ENCODE data around the gene SRD5A1. TPM values are rescaled to one million over a fixed set of nuclear protein-coding genes. Genes with fewer than 3 reads are reported as not detected.

Gene SRD5A1
- total and polyA plus RNA-seq, 2 experiments from 2014 or later: 18.2 to 87.3 TPM

GRCh38 chr5:6718161-6718681, 85.0 kb downstream of the SRD5A1 start:
- peaks cover 57% of the 10 kb centered on the region for H4K20me1 ChIP-seq (replicated peaks; ENCODE audit: insufficient read depth)

More at GRCh38 chr5:6718161-6718681, 85.0 kb downstream of the SRD5A1 start:
- Histone ChIP-seq H3K27ac (ENCODE audit: low read depth) (no peak overlapping the region), H3K9me2 (ENCODE audit: insufficient read depth) (no peaks in the 10 kb centered on the region), H3K36me3 (ENCODE audit: insufficient read depth) (no peaks in the 10 kb centered on the region), H2AFZ (no peak overlapping the region), H3K4me2 (no peak overlapping the region), H3K27me3 (ENCODE audit: insufficient read depth) (peaks cover 4% of the 10 kb centered on the region; the same call in 1 of the 2 replicates), H3K4me1 (ENCODE audit: insufficient read depth) (peaks cover 45% of the 10 kb centered on the region), H3K4me3 (no peak overlapping the region), H3F3A (replicated peaks; ENCODE audit: low read depth) (no peaks in the 10 kb centered on the region), H3K79me2 (replicated peaks; ENCODE audit: insufficient read depth) (peaks cover 87% of the 10 kb centered on the region)
- H3K4me1 Mint-ChIP-seq: peaks cover 72% of the 10 kb centered on the region
- H3K36me3 Mint-ChIP-seq (ENCODE audit: low read depth): peaks cover 3% of the 10 kb centered on the region; the same call in 2 of the 3 replicates
- no peaks in the 10 kb centered on the region for H3K9me3 Mint-ChIP-seq
- H3K27ac Mint-ChIP-seq: no peak overlapping the region; the same call in 1 of the 2 replicates
- TF ChIP-seq ETS1 (IDR thresholded peaks at IDR 0.05): no peak
- TF ChIP-seq JUNB (IDR thresholded peaks at IDR 0.05; ENCODE audit: unreplicated experiment): no peak
- no peak for TF ChIP-seq ZNF114 (CRISPR knock-in tag; IDR thresholded peaks at IDR 0.05)
- TF ChIP-seq NANOG (IDR thresholded peaks at IDR 0.05; ENCODE audit: borderline replicate concordance): no peak
- no peak for TF ChIP-seq EZH2 (IDR thresholded peaks at IDR 0.05; ENCODE audit: low read depth, unreplicated experiment)
- no peak for TF ChIP-seq STAT1 (IDR thresholded peaks at IDR 0.05; ENCODE audit: unreplicated experiment)
- no peak for TF ChIP-seq ZNF462 (CRISPR knock-in tag; IDR thresholded peaks at IDR 0.05)
- no peak for TF ChIP-seq CTCF (conservative IDR thresholded peaks at IDR 0.05; ENCODE audit: low read depth in 2 of 2)
- no peak for TF ChIP-seq REST (IDR thresholded peaks at IDR 0.05; ENCODE audit: unreplicated experiment)
- no peak for TF ChIP-seq ZNF331 (CRISPR knock-in tag; IDR thresholded peaks at IDR 0.05; ENCODE audit: low read depth)
- TF ChIP-seq CREB1 (CRISPR knock-in tag; IDR thresholded peaks at IDR 0.05; ENCODE audit: low read depth): no peak
- TF ChIP-seq POLR2AphosphoS5 (IDR thresholded peaks at IDR 0.05; ENCODE audit: low read depth): no peak
- TF ChIP-seq EZH2phosphoT487 (IDR thresholded peaks at IDR 0.05; ENCODE audit: unreplicated experiment): no peak
- ATAC-seq (no peak), DNase-seq (ENCODE audit: low spot score) (no peak)
- H3K27me3 Mint-ChIP-seq (ENCODE audit: insufficient read depth, low read depth, poor library complexity): peaks cover 5% of the 10 kb centered on the region
- H3K4me3 Mint-ChIP-seq: no peak overlapping the region
